Vagina (tissue), 2 donors: ENCODE measurements around the gene EGLN2.
A peak's percentile ranks its signal among the peaks of the same experiment; 100 is the strongest.

Experiments used
- POLR2A ChIP-seq, 2 donors: fragments of 450-650 bp; IDR thresholded peaks; one replicate each; pipeline ENCODE4 v1.6.1; 2017; ENCODE audit warnings: antibody characterized with exemption in 2 of 2, mild to moderate bottlenecking in 2 of 2, moderate library complexity in 2 of 2
- POLR2AphosphoS5 ChIP-seq, 2 donors: sonication (generic); formaldehyde crosslinking; IDR thresholded peaks; one replicate each; pipeline ENCODE4 v1.9.0; 2017; ENCODE audit warnings: antibody characterized with exemption in 2 of 2, mild to moderate bottlenecking in 2 of 2, low read depth in 1 of 2; ENCODE audit not compliant: insufficient read depth in 1 of 2

DNA sequence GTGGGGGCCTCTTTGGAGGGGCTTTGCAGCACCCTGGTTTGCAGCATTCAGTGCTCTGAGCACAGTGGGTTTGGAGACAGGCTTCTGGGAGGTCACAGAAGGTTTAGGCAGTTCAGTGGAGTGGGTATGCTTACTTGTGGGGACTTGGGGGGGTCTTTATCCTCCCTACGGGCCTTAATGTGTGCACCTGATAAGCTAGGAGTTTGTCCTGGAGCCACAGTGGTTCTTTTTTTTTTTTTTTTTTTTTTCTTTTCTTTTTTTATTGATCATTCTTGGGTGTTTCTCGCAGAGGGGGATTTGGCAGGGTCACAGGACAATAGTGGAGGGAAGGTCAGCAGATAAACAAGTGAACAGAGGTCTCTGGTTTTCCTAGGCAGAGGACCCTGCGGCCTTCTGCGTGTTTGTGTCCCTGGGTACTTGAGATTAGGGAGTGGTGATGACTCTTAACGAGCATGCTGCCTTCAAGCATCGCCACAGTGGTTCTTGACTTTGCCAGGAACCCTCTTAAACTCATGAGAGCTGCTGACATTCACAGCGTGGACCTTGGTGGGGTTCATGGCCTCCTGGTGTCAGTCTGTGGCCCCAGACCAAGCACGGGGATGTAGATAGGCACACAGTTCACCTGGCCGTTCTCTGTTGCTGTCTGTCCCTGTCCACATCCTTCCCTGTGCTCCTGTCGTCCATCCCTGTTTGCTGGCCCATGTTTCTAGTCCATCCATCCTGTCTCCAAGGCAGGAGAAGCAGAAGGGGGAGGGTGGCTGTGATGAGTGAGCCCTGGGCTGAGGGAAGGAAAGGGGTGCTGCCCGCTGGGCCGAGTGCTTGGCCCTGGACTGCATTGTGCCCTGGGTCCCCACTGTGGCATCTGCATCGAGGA is 2.7 kb downstream of the EGLN2 start:
- peak in 1 of 2 donors; percentile 3 for TF ChIP-seq POLR2AphosphoS5 (IDR thresholded peaks at IDR 0.05; ENCODE audit: insufficient read depth in 1 of 2, low read depth in 1 of 2)
- TF ChIP-seq POLR2A (IDR thresholded peaks at IDR 0.05) = no peak
